Heart left ventricle (tissue), 13 donors: Measurements from ENCODE around the gene MB21D2.

Experiments used
- CTCF ChIP-seq, 12 donors: fragments of 200-600 bp; sonication (generic) in 4 of 12; IDR thresholded peaks; one replicate each; pipeline versions ENCODE4 v1.5.0 to v1.8.0; 2018 to 2022; ENCODE audit warnings: antibody characterized with exemption in 12 of 12, mild to moderate bottlenecking in 5 of 12
- POLR2A ChIP-seq, 2 donors: fragments of 450-650 bp; IDR thresholded peaks; one replicate each; pipeline ENCODE4 v1.6.1; 2017; ENCODE audit warnings: antibody characterized with exemption in 2 of 2, mild to moderate bottlenecking in 2 of 2, moderate library complexity in 2 of 2
- donor health status: ischemic (EF 13 %, LVEDD 7.1; RV severe dilation, severe dysfunction).
- donor health status: DM: no; HTN: yes; CAD: no.
- donor health status: DM: no; HTN: no; CAD: no.
- donor health status: ischemic (EF 25% LVEDD 6.9; RV normal size, moderate dysfunction).
- donor health status: ischemic (EF 25% LVEDD 5.7; RV mildly dilated, moderate dysfunction).
- donor health status: ischemic (EF 35%, LVEDD 5.7; RV mildly dilated, moderate dysfunction).
- donor health status: nonischemic (EF 11% LVEDD 7.7; RV severe dilation, severe dysfunction).
- donor health status: DM: yes; HTN: yes; CAD: no.
- donor health status: PGD.
- donor health status: ischemic (EF 29% LVEDD 5.4; RV normal size, mild dysfunction).
- donor health status: nonischemic (EF 23%, LVEDD 6.1; RV moderate dilation, normal function).

- TF ChIP-seq CTCF (IDR thresholded peaks at IDR 0.05) (no peak), POLR2A (IDR thresholded peaks at IDR 0.05) (no peak)
These were observed 58.6 kb downstream of the MB21D2 start for GRCh38 chr3:192858849-192859585.
